Transverse colon (tissue), 4 donors: Measurements from ENCODE around the gene TPPP.
"Not testable (repeated sequence)": the region's sequence is repeated elsewhere in the genome, so short reads cannot be mapped to it uniquely, and the experiment has no call there.

Experiments
- CTCF ChIP-seq, 5 experiments: fragments of 200-600 bp in 3 of 5; fragments of 450-650 bp in 2 of 5; sonication (generic) in 3 of 5; IDR thresholded peaks; 1 replicate in 2 of 5; 2 replicates in 3 of 5; pipeline ENCODE4 v1.5.1; 2016 to 2017; ENCODE audit warnings: antibody characterized with exemption in 5 of 5, inconsistent platforms in 3 of 5, mild to moderate bottlenecking in 2 of 5, moderate library complexity in 1 of 5
- EP300 ChIP-seq: sonication (generic); formaldehyde crosslinking; IDR thresholded peaks from one replicate; pipeline ENCODE4 v1.6.1; 2017; ENCODE audit warnings: antibody characterized with exemption, low read depth
- POLR2A ChIP-seq: fragments of 450-650 bp; IDR thresholded peaks from one replicate; pipeline ENCODE4 v1.6.1; 2016; ENCODE audit warnings: antibody characterized with exemption, mild to moderate bottlenecking, moderate library complexity
- POLR2AphosphoS5 ChIP-seq, 3 donors: sonication (generic); formaldehyde crosslinking; IDR thresholded peaks; one replicate each; pipeline ENCODE4 v1.6.1; 2016; ENCODE audit warnings: antibody characterized with exemption in 3 of 3

GRCh38 chr5:686936-687335 is 6.2 kb downstream of the TPPP start:
- TF ChIP-seq POLR2A; CTCF (IDR thresholded peaks at IDR 0.05); POLR2AphosphoS5 (IDR thresholded peaks at IDR 0.05); EP300: not testable (repeated sequence)
